COLO668 (cell line): Measurements from ENCODE around the gene NT5C1A.

ENCODE experiments used
- DNase-seq: peaks from one replicate; lab custom pipeline; 2025; ENCODE audit not compliant: unreplicated experiment; lab: John Stamatoyannopoulos, UW

Gene NT5C1A

GRCh38 chr1:39671793-39672550, at the start of gene NT5C1A:
Gene NT5C1A (minus strand): TSS chr1:39672107. CDS start chr1:39672038, 69 bp downstream.
- no peak for DNase-seq

GRCh38 chr1:39721664-39722063, 49.8 kb upstream of the NT5C1A start:
- no peak for DNase-seq

- no peak for DNase-seq
Measured at GRCh38 chr1:39720094-39720999, 48.4 kb upstream of the NT5C1A start.

- DNase-seq: no peak
Measured at GRCh38 chr1:39717809-39718208, 45.9 kb upstream of the NT5C1A start.

- DNase-seq: no peak
Measured at GRCh38 chr1:39713557-39713956, 41.6 kb upstream of the NT5C1A start.

GRCh38 chr1:39711966-39712340, 40.0 kb upstream of the NT5C1A start:
- DNase-seq: no peak

- DNase-seq: no peak
Measured at GRCh38 chr1:39711104-39711965, 39.4 kb upstream of the NT5C1A start.

GRCh38 chr1:39707506-39707905, 35.6 kb upstream of the NT5C1A start:
- DNase-seq: no peak

- DNase-seq: no peak
Measured at GRCh38 chr1:39704757-39705156, 32.9 kb upstream of the NT5C1A start.

GRCh38 chr1:39701049-39701439, 29.1 kb upstream of the NT5C1A start:
- no peak for DNase-seq

- no peak for DNase-seq
Measured at GRCh38 chr1:39700348-39700747, 28.4 kb upstream of the NT5C1A start.

- no peak for DNase-seq
Measured at GRCh38 chr1:39699419-39699818, 27.5 kb upstream of the NT5C1A start.

- no peak for DNase-seq
Measured at GRCh38 chr1:39698568-39698967, 26.7 kb upstream of the NT5C1A start.

- no peak for DNase-seq
Measured at GRCh38 chr1:39696448-39696847, 24.5 kb upstream of the NT5C1A start.

- no peak for DNase-seq
Measured at GRCh38 chr1:39695016-39695415, 23.1 kb upstream of the NT5C1A start.

GRCh38 chr1:39694026-39694425, 22.1 kb upstream of the NT5C1A start:
- DNase-seq: no peak

GRCh38 chr1:39692152-39693074, 20.5 kb upstream of the NT5C1A start:
- no peak for DNase-seq

- DNase-seq: peak; percentile 100
Measured at GRCh38 chr1:39691383-39692151, 19.7 kb upstream of the NT5C1A start, which contains the start of gene HPCAL4. Gene HPCAL4 (minus strand): TSS chr1:39691433. CDS start chr1:39684603, 6,830 bp downstream.

GRCh38 chr1:39690794-39691382, 19.0 kb upstream of the NT5C1A start:
- DNase-seq: no peak
